Fibroblast of gingiva (primary cell): ENCODE measurements around the gene PLAC1.

Source experiments
- DNase-seq: peaks from one replicate; pipeline ENCODE4 v3.0.0-alpha.2; 2011; ENCODE audit warnings: low read depth

Gene PLAC1

GRCh38 chrX:134631426-134632346 lies 26.6 kb downstream of the PLAC1 start:
- DNase-seq: peak; percentile 92

DNA sequence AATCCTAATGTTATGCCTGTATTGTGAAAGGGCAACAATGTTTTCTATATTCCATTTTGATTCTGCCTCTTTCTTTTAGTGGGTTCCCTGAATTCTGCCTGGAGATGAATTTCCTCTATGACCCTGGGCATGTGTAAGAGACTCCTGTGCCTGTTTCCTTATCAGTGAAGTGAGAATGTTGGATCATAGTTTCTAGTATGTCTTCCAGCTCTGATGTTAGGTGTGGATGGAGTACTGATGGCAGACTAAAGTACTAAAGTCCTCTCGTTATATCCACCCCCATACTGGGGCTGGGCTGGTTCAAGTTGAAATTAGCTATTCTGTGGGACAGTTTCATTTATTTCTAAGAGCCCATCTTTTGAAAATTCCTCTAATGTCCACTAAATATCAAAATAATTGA lies 29.6 kb downstream of the PLAC1 start:
- DNase-seq: no peak

DNA sequence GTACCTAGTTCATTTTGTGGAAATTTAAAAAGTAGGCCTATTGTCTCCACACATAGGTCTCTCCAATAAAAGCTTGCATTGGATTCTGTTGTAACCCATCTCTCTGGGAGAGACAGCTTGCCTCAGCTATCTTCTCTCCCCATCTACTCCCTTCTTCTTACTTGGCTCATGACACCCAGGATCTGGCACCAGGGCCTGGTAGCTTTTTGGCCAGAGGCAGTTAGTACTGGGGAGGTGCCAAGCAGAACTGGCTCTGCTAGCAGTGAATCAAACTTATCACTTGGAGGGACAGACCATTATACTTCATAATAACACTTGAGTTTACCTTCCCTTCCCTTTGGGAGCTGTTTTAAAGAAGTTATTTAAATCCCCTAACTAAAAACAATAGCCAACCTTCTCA lies 31.8 kb downstream of the PLAC1 start:
- DNase-seq: peak; percentile 52

- peak; percentile 81 for DNase-seq
Observed at GRCh38 chrX:134625315-134625718, 33.0 kb downstream of the PLAC1 start.

DNA sequence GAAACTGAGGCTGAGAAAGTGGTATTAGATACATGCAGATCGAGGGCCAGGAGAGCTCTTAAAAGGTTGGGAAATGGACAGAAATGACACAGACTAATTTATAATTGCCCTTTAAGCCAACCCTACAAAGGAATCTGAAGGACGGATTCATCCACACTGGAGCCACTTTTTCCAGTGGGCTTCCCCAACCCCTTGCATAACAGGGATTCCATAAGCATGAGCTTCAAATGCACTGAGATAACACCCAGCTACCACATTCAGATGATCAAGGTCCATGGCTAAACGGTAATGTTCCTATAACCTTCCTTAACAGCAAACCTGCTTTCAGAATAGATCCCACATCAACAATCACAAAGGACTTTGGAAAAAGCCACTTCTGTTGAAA lies 34.2 kb downstream of the PLAC1 start:
- DNase-seq: no peak

GRCh38 chrX:134623293-134624045 lies 34.8 kb downstream of the PLAC1 start:
- DNase-seq: no peak

DNA sequence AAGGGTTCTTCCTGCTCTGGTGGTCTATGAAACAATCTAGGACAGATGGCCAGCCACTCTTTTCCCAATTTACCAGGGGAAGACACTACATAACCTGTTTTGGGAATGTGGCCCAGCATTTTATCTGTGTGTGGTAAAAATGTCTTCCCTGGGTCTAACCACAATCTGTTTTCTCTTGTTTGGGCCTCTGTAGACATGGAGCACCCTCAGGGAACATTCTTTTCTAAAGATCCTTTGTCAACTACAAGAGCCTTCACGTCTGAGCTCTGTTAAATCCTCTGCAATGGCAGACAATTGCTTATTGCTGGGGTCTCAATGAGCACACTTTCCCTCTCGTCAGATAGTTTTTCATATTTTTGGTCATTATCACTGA lies 35.5 kb downstream of the PLAC1 start:
- DNase-seq: no peak

- DNase-seq: peak; percentile 61
Observed at GRCh38 chrX:134622056-134622812, 36.0 kb downstream of the PLAC1 start.

- no peak for DNase-seq
Observed at GRCh38 chrX:134619838-134620237, 38.4 kb downstream of the PLAC1 start.

GRCh38 chrX:134613396-134613795 lies 44.9 kb downstream of the PLAC1 start:
- DNase-seq: no peak

- DNase-seq: no peak
Observed at GRCh38 chrX:134608153-134608552, 50.1 kb downstream of the PLAC1 start.

DNA sequence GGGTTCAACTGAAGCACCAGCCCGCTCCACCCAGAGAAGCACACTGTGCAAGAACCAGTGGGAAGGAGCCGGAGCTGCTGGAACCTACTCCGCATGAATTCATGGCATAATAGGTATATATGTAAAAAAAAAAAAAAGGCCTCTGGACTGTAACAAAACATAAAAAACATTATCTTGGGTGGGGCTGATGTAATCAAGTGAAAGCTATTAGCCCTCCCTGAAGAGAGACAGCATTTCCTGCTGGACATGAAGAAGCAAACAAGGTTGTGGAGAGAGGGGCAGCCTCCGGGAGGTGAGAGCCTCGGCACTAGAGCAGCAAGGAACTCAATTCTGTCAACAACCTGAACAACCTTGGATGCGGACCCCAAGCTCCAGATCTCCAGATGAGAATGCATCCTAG lies 50.7 kb downstream of the PLAC1 start:
- DNase-seq: no peak

- DNase-seq: no peak
Observed at GRCh38 chrX:134604701-134605311, 53.5 kb downstream of the PLAC1 start.

DNA sequence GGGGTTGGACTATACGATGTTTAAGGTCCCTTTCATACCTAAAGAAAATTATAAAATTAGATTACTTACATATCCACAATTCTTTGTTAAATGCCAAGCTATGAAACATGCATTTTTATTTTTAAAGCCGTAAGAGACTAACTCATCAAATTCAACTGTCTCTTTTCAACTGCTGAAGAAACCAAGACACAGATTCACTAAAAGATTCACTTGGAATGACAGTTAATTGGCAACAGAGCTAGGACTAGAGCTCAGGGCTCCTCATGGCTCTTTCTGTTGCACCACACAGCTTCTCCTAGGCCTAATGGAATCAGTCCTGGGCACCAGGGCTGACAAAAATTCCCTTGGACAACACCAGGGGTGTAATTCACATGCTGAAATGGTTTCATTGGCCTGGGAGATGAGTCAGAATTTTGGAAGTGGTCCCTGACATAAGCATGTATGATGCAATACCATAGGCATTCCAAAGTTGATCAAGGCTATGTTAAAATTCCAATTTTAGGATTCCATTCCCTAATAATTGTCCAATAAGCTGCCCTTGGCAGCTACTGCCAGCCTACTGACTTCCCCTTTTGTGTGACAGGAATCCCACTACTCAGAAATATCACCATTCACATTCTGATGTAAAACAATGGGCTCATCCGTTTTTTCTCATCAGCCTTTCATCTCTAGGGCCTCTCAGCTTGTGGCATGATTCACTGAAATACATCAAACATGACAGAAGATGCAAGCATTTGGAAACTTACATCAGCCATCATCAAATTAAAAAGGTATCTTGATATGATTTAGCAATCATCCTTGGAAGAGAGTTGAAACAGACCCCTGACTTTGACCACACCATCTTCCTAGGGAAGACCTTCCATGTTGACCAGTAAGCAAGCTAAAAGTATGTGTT lies 54.2 kb downstream of the PLAC1 start:
- DNase-seq: peak; percentile 92

- no peak for DNase-seq
Observed at GRCh38 chrX:134602410-134602809, 55.9 kb downstream of the PLAC1 start.

GRCh38 chrX:134601240-134601765 lies 57.0 kb downstream of the PLAC1 start:
- DNase-seq: peak; percentile 66

DNA sequence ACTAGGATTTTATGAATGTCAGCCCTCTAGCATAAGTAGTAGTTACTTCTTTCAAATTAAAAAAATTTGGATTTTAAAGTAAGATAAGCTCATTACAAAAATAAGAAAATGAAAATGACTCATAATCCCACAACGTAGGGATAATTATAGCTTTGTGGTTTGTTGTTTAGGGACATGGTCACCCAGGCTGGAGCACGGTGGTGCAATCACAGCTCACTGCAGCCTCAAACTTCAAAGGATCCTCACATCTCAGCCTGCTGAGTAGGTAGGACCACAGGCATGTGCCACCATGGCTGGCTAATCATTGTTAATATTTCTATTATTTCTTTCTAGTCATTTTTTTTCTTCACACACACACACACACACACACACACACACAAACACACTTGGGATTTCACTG lies 57.6 kb downstream of the PLAC1 start:
- peak; percentile 61 for DNase-seq

DNA sequence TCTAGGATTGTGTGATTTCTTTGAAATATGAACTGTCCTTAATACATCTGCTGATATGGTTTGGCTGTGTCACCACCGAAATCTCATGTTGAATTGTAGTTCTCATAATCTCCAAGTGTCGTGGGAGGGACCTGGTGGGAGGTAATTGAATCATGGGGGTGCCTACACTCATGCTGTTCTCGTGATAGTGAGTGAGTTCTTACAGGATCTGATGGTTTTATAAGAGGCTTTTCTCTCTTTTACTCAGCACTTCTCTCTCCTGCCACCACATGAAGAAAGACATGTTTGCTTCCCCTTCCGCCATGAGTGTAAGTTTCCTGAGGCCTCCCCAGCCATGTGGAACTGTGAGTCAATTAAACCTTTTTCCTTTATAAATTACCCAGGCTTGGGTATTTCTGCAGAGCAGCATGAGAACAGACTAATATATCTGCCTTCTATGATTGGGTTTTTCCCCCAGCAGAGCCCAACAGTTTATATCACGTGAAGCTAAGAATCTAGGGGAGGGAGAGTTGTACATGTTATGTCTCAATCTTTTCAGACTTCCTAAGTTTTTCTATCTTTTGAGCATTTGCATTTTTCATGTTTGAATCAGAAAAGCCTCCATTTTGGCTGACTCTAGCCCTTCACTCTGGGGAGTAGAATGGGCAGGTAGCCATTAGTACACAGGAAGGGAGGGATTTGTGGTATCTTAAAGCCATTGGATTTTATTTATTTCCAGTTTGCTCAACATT lies 58.9 kb downstream of the PLAC1 start:
- DNase-seq: peak; percentile 87

GRCh38 chrX:134592303-134592702 lies 66.0 kb downstream of the PLAC1 start:
- DNase-seq: no peak

DNA sequence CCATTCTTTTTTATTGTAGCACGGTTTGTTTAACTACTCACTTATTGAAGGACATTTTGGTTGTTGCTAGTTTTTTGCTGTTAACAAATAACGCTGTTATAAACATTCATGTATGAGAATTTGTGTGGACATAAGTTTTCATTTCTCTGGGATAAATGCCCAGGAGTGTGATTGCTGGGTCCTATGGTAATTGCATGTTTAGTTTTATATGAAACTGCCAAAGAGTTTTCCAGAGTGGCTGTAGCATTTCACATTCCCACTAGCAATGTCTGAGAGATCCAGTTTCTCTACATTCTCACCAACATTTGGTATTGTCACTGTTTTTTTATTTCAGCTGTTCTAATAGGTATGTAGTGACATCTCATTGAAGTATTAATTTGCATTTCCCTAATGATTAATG lies 66.8 kb downstream of the PLAC1 start:
- DNase-seq: no peak
